SU-DHL-6 (cell line): Measurements from ENCODE around the gene MTNR1B.

Experiments used
- H2AFZ ChIP-seq: fragments of 200-600 bp; sonication (generic); 2 replicates; pipeline ENCODE4 v1.6.1; 2014; ENCODE audit warnings: low read depth, mild to moderate bottlenecking, moderate library complexity, mixed read lengths, antibody characterized with exemption, low read length; ENCODE audit not compliant: severe bottlenecking
- H3F3A ChIP-seq: fragments of 200-600 bp; shearing (Covaris generic); 2 replicates; pipeline ENCODE4 v1.6.0; 2016; ENCODE audit warnings: antibody characterized with exemption, mild to moderate bottlenecking; ENCODE audit not compliant: insufficient read depth
- H3K27ac ChIP-seq: fragments of 200-600 bp; sonication (generic); 2 replicates; pipeline ENCODE4 v1.5.1; 2016; ENCODE audit warnings: low read depth, mild to moderate bottlenecking, low read length, moderate library complexity, mixed read lengths
- H3K27me3 ChIP-seq: fragments of 200-600 bp; sonication (generic), shearing (Covaris generic); 2 replicates; pipeline ENCODE4 v1.6.0; 2014; ENCODE audit warnings: mild to moderate bottlenecking, low read length
- H3K36me3 ChIP-seq: fragments of 200-600 bp; sonication (generic); 2 replicates; pipeline ENCODE4 v1.6.1; 2014; ENCODE audit warnings: mild to moderate bottlenecking, low read length, mixed read lengths
- H3K4me2 ChIP-seq: fragments of 300-600, 200-600 bp; shearing (Covaris generic), sonication (generic); 2 replicates; pipeline ENCODE4 v1.6.0; 2014; ENCODE audit warnings: low read length, low read depth, mild to moderate bottlenecking; ENCODE audit not compliant: poor library complexity, severe bottlenecking
- H3K4me3 ChIP-seq: fragments of 200-600 bp; sonication (generic); 2 replicates; pipeline ENCODE4 v1.5.1; 2014; ENCODE audit warnings: antibody characterized with exemption, low read length, mild to moderate bottlenecking, mixed read lengths; ENCODE audit not compliant: insufficient read depth, poor library complexity, severe bottlenecking
- H3K79me2 ChIP-seq: fragments of 200-600 bp; sonication (generic); 2 replicates; pipeline ENCODE4 v1.6.1; 2014; ENCODE audit warnings: mild to moderate bottlenecking, low read length, moderate library complexity; ENCODE audit not compliant: insufficient read depth
- H3K9ac ChIP-seq: fragments of 200-600 bp; sonication (generic); 2 replicates; pipeline ENCODE4 v1.7.0; 2014; ENCODE audit warnings: mild to moderate bottlenecking, low read length
- H3K9me2 ChIP-seq: fragments of 200-600 bp; sonication (generic); replicated peaks from 2 replicates; pipeline ENCODE4 v1.6.1; 2014; ENCODE audit warnings: low read length; ENCODE audit not compliant: insufficient read depth
- H3K9me3 ChIP-seq: fragments of 200-600 bp; sonication (generic); 2 replicates; pipeline ENCODE4 v1.6.1; 2014; ENCODE audit warnings: low read length, mixed read lengths; ENCODE audit not compliant: insufficient read depth
- H4K20me1 ChIP-seq: fragments of 200-600 bp; sonication (generic); 2 replicates; pipeline ENCODE4 v1.6.1; 2014; ENCODE audit warnings: low read depth, mild to moderate bottlenecking, antibody characterized with exemption, low read length, moderate library complexity, mixed read lengths
- CTCF ChIP-seq: fragments of 200-600 bp; sonication (generic); IDR thresholded peaks from one replicate; pipeline ENCODE4 v1.5.1; 2017; ENCODE audit warnings: antibody characterized with exemption, mild to moderate bottlenecking, low read length, moderate library complexity; ENCODE audit not compliant: insufficient read depth, poor library complexity, severe bottlenecking
- EZH2phosphoT487 ChIP-seq: fragments of 200-600 bp; sonication (generic), shearing (Covaris generic); conservative IDR thresholded peaks from 2 replicates; pipeline ENCODE4 v1.6.1; 2018; ENCODE audit warnings: mild to moderate bottlenecking, antibody characterized with exemption, low read length, moderate library complexity, mixed read lengths

The MTNR1B gene

GRCh38 chr11:92962446-92962845 is 7.0 kb upstream of the MTNR1B start:
- Histone ChIP-seq H3K36me3 (no peaks in the 10 kb centered on the region), H3K4me3 (no peak overlapping the region), H3K27me3 (no peaks in the 10 kb centered on the region), H3F3A (no peaks in the 10 kb centered on the region), H3K4me2 (no peak overlapping the region), H4K20me1 (no peaks in the 10 kb centered on the region), H3K9me3 (no peaks in the 10 kb centered on the region), H2AFZ (no peak overlapping the region), H3K79me2 (no peaks in the 10 kb centered on the region), H3K9ac (no peak overlapping the region), H3K27ac (no peak overlapping the region), H3K9me2 (no peaks in the 10 kb centered on the region; the same call in 1 of the 2 replicates)
- TF ChIP-seq EZH2phosphoT487 (no peak), CTCF (no peak)

- Histone ChIP-seq H3K9me2 (no peaks in the 10 kb centered on the region; the same call in 1 of the 2 replicates), H4K20me1 (no peaks in the 10 kb centered on the region), H3K27ac (no peak overlapping the region), H2AFZ (no peak overlapping the region), H3K4me3 (no peak overlapping the region), H3K27me3 (no peaks in the 10 kb centered on the region), H3K79me2 (no peaks in the 10 kb centered on the region), H3F3A (no peaks in the 10 kb centered on the region), H3K9me3 (no peaks in the 10 kb centered on the region), H3K9ac (no peak overlapping the region), H3K4me2 (no peak overlapping the region), H3K36me3 (no peaks in the 10 kb centered on the region)
- TF ChIP-seq EZH2phosphoT487 = no peak
Measured at GRCh38 chr11:92964471-92964870, 5.0 kb upstream of the MTNR1B start.

GRCh38 chr11:92965196-92965595 is 4.3 kb upstream of the MTNR1B start:
- Histone ChIP-seq H3K79me2 (no peaks in the 10 kb centered on the region), H3K4me2 (no peak overlapping the region), H3K27ac (no peak overlapping the region), H3K36me3 (no peaks in the 10 kb centered on the region), H3K4me3 (no peak overlapping the region), H2AFZ (no peak overlapping the region), H3K9me2 (no peaks in the 10 kb centered on the region; the same call in 1 of the 2 replicates), H3K9ac (no peak overlapping the region), H3F3A (no peaks in the 10 kb centered on the region), H4K20me1 (no peaks in the 10 kb centered on the region), H3K9me3 (no peaks in the 10 kb centered on the region), H3K27me3 (no peaks in the 10 kb centered on the region)
- no peak for TF ChIP-seq EZH2phosphoT487

GRCh38 chr11:92967178-92967577 is 2.3 kb upstream of the MTNR1B start:
- Histone ChIP-seq H3K27ac (no peak overlapping the region), H3K4me3 (no peak overlapping the region), H2AFZ (no peak overlapping the region), H3K79me2 (no peaks in the 10 kb centered on the region), H3K9me3 (no peaks in the 10 kb centered on the region), H3K36me3 (no peaks in the 10 kb centered on the region), H3K27me3 (no peaks in the 10 kb centered on the region), H3K4me2 (no peak overlapping the region), H3F3A (no peaks in the 10 kb centered on the region), H3K9ac (no peak overlapping the region), H3K9me2 (no peaks in the 10 kb centered on the region; the same call in 1 of the 2 replicates), H4K20me1 (no peaks in the 10 kb centered on the region)
- TF ChIP-seq EZH2phosphoT487 (no peak), CTCF (no peak)
